IMR-90 (cell line): Measurements from ENCODE around the gene DYNLL2. TPM values are rescaled to one million over a fixed set of nuclear protein-coding genes. Genes with fewer than 3 reads are reported as not detected.

Experiments used
- ATAC-seq: fragments of 200-7000 bp; cut with Tn5 transposase; 2 replicates; pipeline ENCODE4 v1.9.1; 2020; ENCODE audit warnings: low read depth, mild to moderate bottlenecking, moderate library complexity
- BruUV-seq: library from RNA; stranded (reverse); fragments of 400-500 nt; replicated peaks from 2 replicates; lab custom pipeline; 2021; lab: Mats Ljungman, UMichigan
- CTCF ChIA-PET: fragments of 300-600 bp; formaldehyde crosslinking; extraction: SDS; loops from one replicate; lab custom pipeline; 2021; ENCODE audit warnings: antibody characterized with exemption; lab: Yijun Ruan, JAX
- POLR2A ChIA-PET: fragments of 300-600 bp; sonication (Branson Sonifier 250); formaldehyde crosslinking; loops from one replicate; lab custom pipeline; 2022; ENCODE audit warnings: antibody characterized with exemption; ENCODE audit not compliant: unreplicated experiment; lab: Charles Lee
- DNase-seq: peaks from one replicate; pipeline ENCODE4 v3.0.0; 2013
- H2AFZ ChIP-seq: replicated peaks from 2 replicates; pipeline ENCODE3; 2013; ENCODE audit warnings: low read length, mild to moderate bottlenecking; ENCODE audit not compliant: poor library complexity
- H2AK5ac ChIP-seq: 2 replicates; pipeline ENCODE4 v1.6.1; 2013; ENCODE audit warnings: low read depth, low read length, inconsistent platforms
- H2AK9ac ChIP-seq: replicated peaks from 2 replicates; pipeline ENCODE3; 2013; ENCODE audit warnings: mild to moderate bottlenecking, low read depth, low read length, moderate library complexity; ENCODE audit not compliant: poor library complexity
- H2BK120ac ChIP-seq: 2 replicates; pipeline ENCODE4 v1.6.1; 2013; ENCODE audit warnings: low read depth, low read length, inconsistent platforms
- H2BK15ac ChIP-seq: 3 replicates; pipeline ENCODE4 v1.6.1; 2013; ENCODE audit warnings: low read depth, low read length, inconsistent platforms
- H2BK20ac ChIP-seq: 2 replicates; pipeline ENCODE4 v1.6.1; 2013; ENCODE audit warnings: low read depth, mild to moderate bottlenecking, inconsistent platforms, low read length, moderate library complexity
- H2BK5ac ChIP-seq: 2 replicates; pipeline ENCODE4 v1.6.1; 2013; ENCODE audit warnings: mild to moderate bottlenecking, low read depth, low read length, inconsistent platforms; ENCODE audit not compliant: poor library complexity, severe bottlenecking
- H3K14ac ChIP-seq: replicated peaks from 2 replicates; pipeline ENCODE4 v1.6.1; 2013; ENCODE audit warnings: low read depth, low read length, inconsistent platforms
- H3K18ac ChIP-seq: 2 replicates; pipeline ENCODE4 v1.6.1; 2013; ENCODE audit warnings: low read depth, low read length, control low read depth
- H3K23ac ChIP-seq: 2 replicates; pipeline ENCODE4 v1.6.1; 2013; ENCODE audit warnings: low read depth, low read length, inconsistent platforms
- H3K27ac ChIP-seq: 2 replicates; pipeline ENCODE4 v1.5.1; 2013; ENCODE audit warnings: mild to moderate bottlenecking, control low read depth, low read length; ENCODE audit not compliant: insufficient read depth
- H3K27me3 ChIP-seq: 2 replicates; pipeline ENCODE4 v1.6.1; 2013; ENCODE audit warnings: low read length; ENCODE audit not compliant: control insufficient read depth, insufficient read depth
- H3K36me3 ChIP-seq: 2 replicates; pipeline ENCODE4 v1.6.1; 2013; ENCODE audit warnings: low read length, mixed read lengths; ENCODE audit not compliant: control insufficient read depth, insufficient read depth
- H3K4ac ChIP-seq: 2 replicates; pipeline ENCODE4 v1.6.1; 2013; ENCODE audit warnings: low read depth, low read length, inconsistent platforms
- H3K4me1 ChIP-seq: 2 replicates; pipeline ENCODE4 v1.6.1; 2013; ENCODE audit warnings: low read length, mixed read lengths; ENCODE audit not compliant: control insufficient read depth, insufficient read depth
- H3K4me2 ChIP-seq: 2 replicates; pipeline ENCODE4 v1.6.1; 2013; ENCODE audit warnings: low read depth, mild to moderate bottlenecking, control low read depth, low read length, moderate library complexity
- H3K4me3 ChIP-seq: 2 replicates; pipeline ENCODE4 v1.5.1; 2013; ENCODE audit warnings: low read depth, mild to moderate bottlenecking, control low read depth, low read length, moderate library complexity; ENCODE audit not compliant: insufficient read depth
- H3K56ac ChIP-seq: 2 replicates; pipeline ENCODE4 v1.6.1; 2013; ENCODE audit warnings: low read length, inconsistent platforms; ENCODE audit not compliant: insufficient read depth; ENCODE audit errors: extremely low read depth
- H3K79me1 ChIP-seq, 2 experiments: 2 replicates each; pipeline ENCODE4 v1.6.1; 2013; ENCODE audit warnings: low read length in 2 of 2, inconsistent platforms in 1 of 2, low read depth in 1 of 2
- H3K9ac ChIP-seq: 2 replicates; pipeline ENCODE4 v1.6.1; 2013; ENCODE audit warnings: low read depth, low read length, control low read depth
- H3K9me1 ChIP-seq: 2 replicates; pipeline ENCODE4 v1.6.1; 2013; ENCODE audit warnings: low read length, inconsistent platforms; ENCODE audit not compliant: insufficient read depth
- H3K9me3 ChIP-seq: 2 replicates; pipeline ENCODE4 v1.6.1; 2013; ENCODE audit warnings: low read length; ENCODE audit not compliant: control insufficient read depth, insufficient read depth
- H4K20me1 ChIP-seq: 2 replicates; pipeline ENCODE4 v1.6.1; 2013; ENCODE audit warnings: low read length, inconsistent platforms; ENCODE audit not compliant: insufficient read depth
- H4K5ac ChIP-seq: 2 replicates; pipeline ENCODE4 v1.6.1; 2013; ENCODE audit warnings: mild to moderate bottlenecking, low read depth, low read length, control low read depth
- H4K8ac ChIP-seq, 2 experiments: 2 replicates each; pipeline ENCODE4 v1.6.1; 2013; ENCODE audit warnings: low read depth in 2 of 2, low read length in 2 of 2, control low read depth in 1 of 2, inconsistent platforms in 1 of 2
- H4K91ac ChIP-seq: 2 replicates; pipeline ENCODE4 v1.6.1; 2013; ENCODE audit warnings: low read depth, low read length, inconsistent platforms; ENCODE audit not compliant: insufficient read depth
- CEBPB ChIP-seq: IDR thresholded peaks from 2 replicates; pipeline ENCODE4 v1.6.1; 2012; ENCODE audit warnings: low read depth, low read length, improper control_type of control experiment
- CHD1 ChIP-seq: IDR thresholded peaks from 2 replicates; pipeline ENCODE4 v1.6.1; 2012; ENCODE audit warnings: low read depth, low read length, improper control_type of control experiment
- CTCF ChIP-seq: conservative IDR thresholded peaks from 2 replicates; pipeline ENCODE4 v1.5.1; 2012; ENCODE audit warnings: mild to moderate bottlenecking, low read depth, low read length, improper control_type of control experiment
- ELK1 ChIP-seq: fragments of 150-350 bp; IDR thresholded peaks from 2 replicates; pipeline ENCODE4 v1.6.1; 2016; ENCODE audit warnings: low read depth, mild to moderate bottlenecking, low read length, moderate library complexity, borderline replicate concordance
- FOS ChIP-seq: fragments of 150-350 bp; IDR thresholded peaks from 2 replicates; pipeline ENCODE4 v1.6.1; 2016; ENCODE audit warnings: low read depth, low read length
- MAFK ChIP-seq: IDR thresholded peaks from 2 replicates; pipeline ENCODE4 v1.6.1; 2012; ENCODE audit warnings: low read depth, low read length, improper control_type of control experiment
- MAZ ChIP-seq: IDR thresholded peaks from 2 replicates; pipeline ENCODE4 v1.6.1; 2012; ENCODE audit warnings: low read depth, mild to moderate bottlenecking, low read length, improper control_type of control experiment, moderate library complexity, borderline replicate concordance
- MXI1 ChIP-seq: IDR thresholded peaks from 2 replicates; pipeline ENCODE4 v1.6.1; 2012; ENCODE audit warnings: low read depth, mild to moderate bottlenecking, low read length, moderate library complexity, borderline replicate concordance
- POLR2A ChIP-seq: IDR thresholded peaks from 2 replicates; pipeline ENCODE4 v1.6.1; 2012; ENCODE audit warnings: mild to moderate bottlenecking, low read depth, low read length
- RAD21 ChIP-seq: IDR thresholded peaks from 2 replicates; pipeline ENCODE4 v1.6.1; 2012; ENCODE audit warnings: low read length, improper control_type of control experiment
- RCOR1 ChIP-seq: IDR thresholded peaks from 2 replicates; pipeline ENCODE4 v1.6.1; 2012; ENCODE audit warnings: mild to moderate bottlenecking, low read length, improper control_type of control experiment; ENCODE audit not compliant: insufficient replicate concordance
- SMC3 ChIP-seq: fragments of 150-350 bp; IDR thresholded peaks from 2 replicates; pipeline ENCODE4 v1.6.1; 2016; ENCODE audit warnings: low read depth, mild to moderate bottlenecking, antibody characterized with exemption, low read length, moderate library complexity
- WGBS, 2 experiments: methylation state at CpG; one replicate each; pipeline versions ENCODE4 v1.1.5 to v1.1.7; 2013; ENCODE audit warnings: missing lambda C conversion rate in 2 of 2; ENCODE audit not compliant: insufficient read length in 1 of 2; ENCODE audit errors: extremely low coverage in 2 of 2; 5-methylcytosine and 5-hydroxymethylcytosine counted together
- dilution Hi-C: fragments of 300-500 bp; cut with HindIII; formaldehyde crosslinking; loops from one replicate; pipeline ENCODE4 v1.14.3; 2018; ENCODE audit warnings: low sequenced_read_pairs; ENCODE audit not compliant: unreplicated experiment
- in situ Hi-C: fragments of 300-500 bp; cut with MboI; formaldehyde crosslinking; loops from 3 replicates; pipeline ENCODE4 v1.14.3; 2019; ENCODE audit warnings: low sequenced_read_pairs, inconsistent platforms, mixed read lengths
- intact Hi-C: fragments of 100-400 bp; cut with micrococcal nuclease; formaldehyde crosslinking; loops from 2 replicates; pipeline ENCODE4 v1.10.0; 2022
- polyA plus RNA-seq, 3 experiments: library from polyadenylated mRNA; depleted of rRNA; stranded (reverse); fragments of >200 nt; gene quantifications; 2 replicates each; pipeline ENCODE4 v1.2.3, GENCODE V29; 2012; ENCODE audit warnings: low replicate concordance in 1 of 3
- total RNA-seq: library from RNA; depleted of rRNA; stranded (reverse); fragments of >200 nt; gene quantifications from 2 replicates; pipeline ENCODE4 v1.2.3, GENCODE V29; 2012

Gene DYNLL2
- total and polyA plus RNA-seq, 2 of the 4 experiments (the other 2 are of a cell fraction): 9.1 to 14.2 TPM

GRCh38 chr17:58113947-58114346 lies 30.7 kb downstream of the DYNLL2 start:
- H3K23ac ChIP-seq: no peak overlapping the region
- dilution Hi-C loops: no loop called here
- no peak overlapping the region for H2AFZ ChIP-seq
- H3K27ac ChIP-seq: no peak overlapping the region
- no peak overlapping the region for H3K4me3 ChIP-seq
- intact Hi-C loops: loop anchor here (1.0 to 10.0 kb wide), 5 partner anchors 107 to 983 kb away; partner anchors contain the start of genes MRPS23 and SRSF1
- DNase-seq (no peak), ATAC-seq (no peak)
- H2BK120ac ChIP-seq: no peak overlapping the region
- no peak overlapping the region for H4K8ac ChIP-seq
- H3K9me3 ChIP-seq: no peaks in the 10 kb centered on the region
- H3K4me2 ChIP-seq: no peak overlapping the region
- no peak overlapping the region for H2BK20ac ChIP-seq
- H4K91ac ChIP-seq: no peak overlapping the region
- in situ Hi-C loops: loop anchor here (5.0 to 25.0 kb wide), 4 partner anchors 109 to 1002 kb away; partner anchors contain the start of gene SRSF1
- no peaks in the 10 kb centered on the region for H3K4me1 ChIP-seq
- POLR2A ChIA-PET: interaction anchor here (0.6 kb wide), 1 partner anchor 355 kb away, joined by 10 read pairs; no protein-coding TSS in a partner anchor
- no peak overlapping the region for H3K56ac ChIP-seq
- H3K18ac ChIP-seq: no peak overlapping the region
- no TSS peak for BruUV-seq
- no peak overlapping the region for H3K14ac ChIP-seq
- peaks cover 22% of the 10 kb centered on the region for H3K27me3 ChIP-seq
- H4K5ac ChIP-seq: no peak overlapping the region
- no peak overlapping the region for H3K9ac ChIP-seq
- H3K79me1 ChIP-seq: no peaks in the 10 kb centered on the region
- peaks cover 3% of the 10 kb centered on the region; the same call in 1 of the 2 replicates for H3K9me1 ChIP-seq
- H3K4ac ChIP-seq: no peak overlapping the region
- 60% methylated on average over 4 of the region's 4 CpGs; no CpG with 5 or more reads in 1 of the 2 experiments for WGBS, 2 experiments
- no peaks in the 10 kb centered on the region for H4K20me1 ChIP-seq
- no peak overlapping the region for H2BK5ac ChIP-seq
- TF ChIP-seq MAZ (no peak), ELK1 (no peak), RCOR1 (no peak), CHD1 (no peak), POLR2A (no peak), MXI1 (no peak), CTCF (no peak), MAFK (no peak), FOS (no peak), CEBPB (no peak), RAD21 (no peak), SMC3 (no peak)
- H2AK5ac ChIP-seq: no peak overlapping the region
- no peak overlapping the region for H2AK9ac ChIP-seq
- no peak overlapping the region for H2BK15ac ChIP-seq
- CTCF ChIA-PET: no interaction called here
- H3K36me3 ChIP-seq: no peaks in the 10 kb centered on the region
